HEK293 (cell line): ENCODE results near the gene BBS12.

Experiments used
- CTCF ChIA-PET: fragments of 350-600 bp; formaldehyde crosslinking; extraction: SDS; loops from one replicate; lab custom pipeline; 2021; ENCODE audit warnings: antibody characterized with exemption; lab: Yijun Ruan, JAX
- POLR2A ChIA-PET: fragments of 300-600 bp; formaldehyde crosslinking; extraction: SDS; loops from one replicate; lab custom pipeline; 2020; ENCODE audit warnings: antibody characterized with exemption, inconsistent platforms; lab: Yijun Ruan, JAX
- H3K27ac ChIP-seq: fragments of 200-500 bp; sonication (Bioruptor generic); 2 replicates; pipeline ENCODE4 v1.5.1; 2014; ENCODE audit warnings: low read depth, low read length, control low read depth, inconsistent platforms; ENCODE audit errors: extremely low read depth
- H3K36me3 ChIP-seq, 2 experiments: fragments of 200-500 bp in 1 of 2; sonication (Bioruptor generic) in 1 of 2; 1 replicate in 1 of 2; 2 replicates in 1 of 2; pipeline ENCODE4 v1.5.1; 2014 to 2017; ENCODE audit warnings: inconsistent platforms in 2 of 2, low read length in 2 of 2; ENCODE audit not compliant: control insufficient read depth in 2 of 2, insufficient read depth in 1 of 2
- H3K4me1 ChIP-seq: fragments of 200-500 bp; sonication (Bioruptor generic); 2 replicates; pipeline ENCODE4 v1.5.1; 2014; ENCODE audit warnings: mild to moderate bottlenecking, low read length, inconsistent platforms; ENCODE audit not compliant: control insufficient read depth, insufficient read depth
- H3K4me3 ChIP-seq: 2 replicates; pipeline ENCODE4 v1.5.1; 2011; ENCODE audit warnings: low read depth, mild to moderate bottlenecking, control low read depth, low read length, moderate library complexity
- H3K9me3 ChIP-seq: fragments of 200-500 bp; sonication (Bioruptor generic); 2 replicates; pipeline ENCODE4 v1.5.1; 2014; ENCODE audit warnings: low read depth, low read length, inconsistent platforms; ENCODE audit not compliant: control insufficient read depth, insufficient read depth
- HOXD13 ChIP-seq: sonication (generic); formaldehyde crosslinking; IDR thresholded peaks from 2 replicates; pipeline ENCODE4 v1.8.0; 2022; ENCODE audit warnings: missing genetic modification reagents, borderline replicate concordance
- INSM2 ChIP-seq: fragments of 450-650 bp; formaldehyde crosslinking; IDR thresholded peaks from 2 replicates; pipeline ENCODE4 v1.5.1; 2016; ENCODE audit warnings: missing biosample characterization, missing genetic modification characterization
- KLF1 ChIP-seq: fragments of 450-650 bp; formaldehyde crosslinking; IDR thresholded peaks from 2 replicates; pipeline ENCODE4 v1.5.1; 2016; ENCODE audit warnings: missing biosample characterization, missing genetic modification characterization
- OSR2 ChIP-seq: fragments of 450-650 bp; formaldehyde crosslinking; IDR thresholded peaks from 2 replicates; pipeline ENCODE4 v1.5.1; 2016; ENCODE audit warnings: missing biosample characterization, missing genetic modification characterization
- RBAK ChIP-seq: fragments of 450-650 bp; formaldehyde crosslinking; IDR thresholded peaks from 2 replicates; pipeline ENCODE4 v1.5.1; 2016; ENCODE audit warnings: missing biosample characterization, missing genetic modification characterization
- SALL2 ChIP-seq: fragments of 450-650 bp; formaldehyde crosslinking; IDR thresholded peaks from 2 replicates; pipeline ENCODE4 v1.5.0; 2017; ENCODE audit warnings: missing biosample characterization, mild to moderate bottlenecking, missing genetic modification characterization, borderline replicate concordance
- SETDB1 ChIP-seq: IDR thresholded peaks from one replicate; pipeline ENCODE4 v1.6.1; 2017; ENCODE audit warnings: mild to moderate bottlenecking, low read length, moderate library complexity, mixed read lengths; ENCODE audit not compliant: insufficient read length
- TCF7L2 ChIP-seq: IDR thresholded peaks from 2 replicates; pipeline ENCODE4 v1.6.1; 2011; ENCODE audit warnings: low read depth, mild to moderate bottlenecking, inconsistent platforms, low read length, moderate library complexity, borderline replicate concordance
- ZBTB6 ChIP-seq: fragments of 450-650 bp; formaldehyde crosslinking; IDR thresholded peaks from 2 replicates; pipeline ENCODE4 v1.5.1; 2017; ENCODE audit warnings: missing biosample characterization, missing genetic modification characterization
- ZIC2 ChIP-seq: fragments of 450-650 bp; formaldehyde crosslinking; IDR thresholded peaks from 2 replicates; pipeline ENCODE4 v1.5.1; 2016; ENCODE audit warnings: missing biosample characterization, missing genetic modification characterization
- ZNF2 ChIP-seq: fragments of 450-650 bp; formaldehyde crosslinking; IDR thresholded peaks from 2 replicates; pipeline ENCODE4 v1.5.1; 2016; ENCODE audit warnings: missing biosample characterization, missing genetic modification characterization
- ZNF202 ChIP-seq: fragments of 450-650 bp; formaldehyde crosslinking; IDR thresholded peaks from 2 replicates; pipeline ENCODE4 v1.5.1; 2016; ENCODE audit warnings: missing biosample characterization, missing genetic modification characterization, borderline replicate concordance
- ZNF274 ChIP-seq, 2 experiments: fragments of 200-500 bp in 1 of 2; fragments of 450-650 bp in 1 of 2; sonication (Bioruptor generic) in 1 of 2; formaldehyde crosslinking in 1 of 2; IDR thresholded peaks; 2 replicates each; pipeline versions ENCODE4 v1.5.1 to v1.6.1; 2014 to 2016; ENCODE audit warnings: borderline replicate concordance in 1 of 2, inconsistent platforms in 1 of 2, low read length in 1 of 2, missing biosample characterization in 1 of 2, missing genetic modification characterization in 1 of 2
- ZNF341 ChIP-seq: fragments of 450-650 bp; formaldehyde crosslinking; IDR thresholded peaks from 2 replicates; pipeline ENCODE4; 2016; ENCODE audit warnings: low read depth, missing biosample characterization, missing genetic modification characterization
- ZNF544 ChIP-seq: fragments of 450-650 bp; formaldehyde crosslinking; IDR thresholded peaks from 2 replicates; pipeline ENCODE4 v1.5.0; 2017; ENCODE audit warnings: missing biosample characterization, missing genetic modification characterization
- ZNF548 ChIP-seq: fragments of 450-650 bp; formaldehyde crosslinking; IDR thresholded peaks from 2 replicates; pipeline ENCODE4 v1.5.1; 2016; ENCODE audit warnings: missing biosample characterization, missing genetic modification characterization
- ZNF560 ChIP-seq: fragments of 450-650 bp; formaldehyde crosslinking; IDR thresholded peaks from 2 replicates; pipeline ENCODE4 v1.5.1; 2017; ENCODE audit warnings: missing biosample characterization, missing genetic modification characterization, borderline replicate concordance
- ZNF785 ChIP-seq: fragments of 450-650 bp; formaldehyde crosslinking; IDR thresholded peaks from 2 replicates; pipeline ENCODE4 v1.5.1; 2016; ENCODE audit warnings: missing biosample characterization, missing genetic modification characterization
- ZNF791 ChIP-seq: fragments of 450-650 bp; formaldehyde crosslinking; IDR thresholded peaks from 2 replicates; pipeline ENCODE4 v1.5.1; 2016; ENCODE audit warnings: missing biosample characterization, missing genetic modification characterization
- TF ChIP-seq, protein P1 (sequence below): fragments of 450-650 bp; formaldehyde crosslinking; IDR thresholded peaks from 2 replicates; pipeline ENCODE4 v1.5.1; 2016; ENCODE audit warnings: missing biosample characterization, missing genetic modification characterization, low read depth
- TF ChIP-seq, protein P2 (sequence below): fragments of 450-650 bp; IDR thresholded peaks from 2 replicates; pipeline ENCODE4 v1.5.1; 2018; ENCODE audit warnings: missing biosample characterization, mild to moderate bottlenecking, missing genetic modification characterization
- TF ChIP-seq, protein P3 (sequence below): fragments of 450-650 bp; formaldehyde crosslinking; IDR thresholded peaks from 2 replicates; pipeline ENCODE4 v1.5.1; 2016; ENCODE audit warnings: missing biosample characterization, missing genetic modification characterization
- TF ChIP-seq, protein P4 (sequence below): fragments of 450-650 bp; formaldehyde crosslinking; IDR thresholded peaks from 2 replicates; pipeline ENCODE4 v1.5.1; 2016; ENCODE audit warnings: missing biosample characterization, missing genetic modification characterization

BBS12 gene

DNA sequence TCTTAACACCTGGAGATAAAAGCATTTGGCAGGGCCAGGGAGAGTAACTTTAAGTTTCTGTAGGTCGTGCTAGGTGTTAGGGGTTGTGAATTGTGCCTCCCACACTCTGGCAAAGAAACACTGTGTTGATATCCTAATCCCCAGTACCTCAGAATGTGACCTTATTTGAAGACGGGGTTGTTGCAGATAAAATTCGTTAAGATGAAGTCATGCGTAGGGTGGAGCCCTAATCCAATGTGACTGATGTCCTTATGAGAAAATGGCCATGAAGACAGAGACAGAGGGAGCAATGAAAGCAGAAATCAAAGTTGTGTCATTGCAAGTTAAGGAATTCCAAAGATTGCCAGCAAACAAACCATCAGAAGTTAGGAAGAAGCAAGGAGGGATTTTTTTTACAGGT, 40.5 kb upstream of the BBS12 start (continued):
- TF ChIP-seq INSM2 (tag by site-specific recombination), result no peak

DNA sequence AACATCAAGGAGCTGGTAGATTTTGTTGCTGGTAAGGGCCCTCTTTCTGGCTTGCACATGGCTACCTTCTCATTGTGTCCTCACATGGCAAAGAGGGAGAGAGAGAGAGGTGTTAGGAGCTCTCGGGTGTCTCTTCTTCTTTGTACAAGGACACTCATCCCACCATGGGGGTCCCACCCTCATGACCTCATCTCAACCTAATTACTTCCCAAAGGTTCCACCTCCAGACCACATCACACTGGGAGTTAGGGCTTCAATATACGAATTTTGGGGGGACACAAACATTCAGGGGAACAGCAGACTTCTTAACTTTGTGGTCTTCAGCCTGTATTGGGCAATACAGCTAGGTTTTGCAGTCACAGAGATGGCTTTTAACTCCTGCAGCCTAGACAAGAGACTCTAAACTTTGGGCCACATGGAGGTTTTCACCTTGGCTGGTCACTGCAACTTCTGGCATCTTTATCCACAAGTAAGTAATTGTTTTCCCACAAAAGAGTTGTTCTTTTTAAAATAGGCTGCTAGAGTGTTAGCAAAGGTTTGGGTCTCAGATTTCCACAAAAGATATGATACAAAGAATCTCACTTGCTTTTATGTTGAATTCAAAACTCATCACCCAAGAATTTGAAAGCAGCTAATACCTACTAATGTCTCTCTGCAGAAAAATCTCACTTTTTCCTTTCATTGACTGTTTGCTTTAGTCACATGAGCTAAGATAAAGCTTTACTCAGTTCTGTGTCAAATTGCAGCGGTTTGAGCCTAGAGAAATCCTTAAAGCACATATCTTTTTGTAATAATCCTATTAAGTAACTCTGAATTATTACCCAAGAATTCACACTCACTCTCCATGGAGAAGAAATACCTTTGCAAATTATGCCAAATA, 39.6 kb upstream of the BBS12 start:
- H3K4me1 ChIP-seq, result no peaks in the 10 kb centered on the region
- no peaks in the 10 kb centered on the region for H3K36me3 ChIP-seq
- no peak for TF ChIP-seq ZIC2 (tag by site-specific recombination)
- no peak for TF ChIP-seq SETDB1
- no peak for TF ChIP-seq ZNF785 (tag by site-specific recombination)
- no peak for TF ChIP-seq ZNF560 (tag by site-specific recombination)
- TF ChIP-seq HOXD13 (CRISPR knock-in tag), result no peak
- TF ChIP-seq KLF1 (tag by site-specific recombination), result no peak
- TF ChIP-seq SALL2 (tag by site-specific recombination), result no peak
- no peak for TF ChIP-seq ZNF2 (tag by site-specific recombination)
- no peak for TF ChIP-seq ZNF548 (tag by site-specific recombination)
- H3K9me3 ChIP-seq, result no peaks in the 10 kb centered on the region
- no peak overlapping the region for H3K4me3 ChIP-seq
- ChIA-PET CTCF (interaction anchor here (0.6 kb wide), 1 partner anchor 25 kb away, joined by 3 read pairs; no protein-coding TSS in a partner anchor), POLR2A (no interaction called here)
- no peak overlapping the region for H3K27ac ChIP-seq

- Histone ChIP-seq H3K9me3 (no peaks in the 10 kb centered on the region), H3K4me1 (no peaks in the 10 kb centered on the region), H3K36me3 (no peaks in the 10 kb centered on the region), H3K4me3 (no peak overlapping the region), H3K27ac (no peak overlapping the region)
- CTCF ChIA-PET, result interaction anchor here (1.0 kb wide), 1 partner anchor 22 kb away, joined by 4 read pairs; no protein-coding TSS in a partner anchor
- POLR2A ChIA-PET, result no interaction called here
- TF ChIP-seq, protein P1, sequence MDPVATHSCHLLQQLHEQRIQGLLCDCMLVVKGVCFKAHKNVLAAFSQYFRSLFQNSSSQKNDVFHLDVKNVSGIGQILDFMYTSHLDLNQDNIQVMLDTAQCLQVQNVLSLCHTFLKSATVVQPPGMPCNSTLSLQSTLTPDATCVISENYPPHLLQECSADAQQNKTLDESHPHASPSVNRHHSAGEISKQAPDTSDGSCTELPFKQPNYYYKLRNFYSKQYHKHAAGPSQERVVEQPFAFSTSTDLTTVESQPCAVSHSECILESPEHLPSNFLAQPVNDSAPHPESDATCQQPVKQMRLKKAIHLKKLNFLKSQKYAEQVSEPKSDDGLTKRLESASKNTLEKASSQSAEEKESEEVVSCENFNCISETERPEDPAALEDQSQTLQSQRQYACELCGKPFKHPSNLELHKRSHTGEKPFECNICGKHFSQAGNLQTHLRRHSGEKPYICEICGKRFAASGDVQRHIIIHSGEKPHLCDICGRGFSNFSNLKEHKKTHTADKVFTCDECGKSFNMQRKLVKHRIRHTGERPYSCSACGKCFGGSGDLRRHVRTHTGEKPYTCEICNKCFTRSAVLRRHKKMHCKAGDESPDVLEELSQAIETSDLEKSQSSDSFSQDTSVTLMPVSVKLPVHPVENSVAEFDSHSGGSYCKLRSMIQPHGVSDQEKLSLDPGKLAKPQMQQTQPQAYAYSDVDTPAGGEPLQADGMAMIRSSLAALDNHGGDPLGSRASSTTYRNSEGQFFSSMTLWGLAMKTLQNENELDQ (tag by site-specific recombination), result no peak
- TF ChIP-seq, protein P2, sequence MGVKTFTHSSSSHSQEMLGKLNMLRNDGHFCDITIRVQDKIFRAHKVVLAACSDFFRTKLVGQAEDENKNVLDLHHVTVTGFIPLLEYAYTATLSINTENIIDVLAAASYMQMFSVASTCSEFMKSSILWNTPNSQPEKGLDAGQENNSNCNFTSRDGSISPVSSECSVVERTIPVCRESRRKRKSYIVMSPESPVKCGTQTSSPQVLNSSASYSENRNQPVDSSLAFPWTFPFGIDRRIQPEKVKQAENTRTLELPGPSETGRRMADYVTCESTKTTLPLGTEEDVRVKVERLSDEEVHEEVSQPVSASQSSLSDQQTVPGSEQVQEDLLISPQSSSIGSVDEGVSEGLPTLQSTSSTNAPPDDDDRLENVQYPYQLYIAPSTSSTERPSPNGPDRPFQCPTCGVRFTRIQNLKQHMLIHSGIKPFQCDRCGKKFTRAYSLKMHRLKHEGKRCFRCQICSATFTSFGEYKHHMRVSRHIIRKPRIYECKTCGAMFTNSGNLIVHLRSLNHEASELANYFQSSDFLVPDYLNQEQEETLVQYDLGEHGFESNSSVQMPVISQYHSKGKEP (tag by site-specific recombination), result no peak
- TF ChIP-seq ZNF341 (tag by site-specific recombination), result no peak
- no peak for TF ChIP-seq OSR2 (tag by site-specific recombination)
- no peak for TF ChIP-seq ZBTB6 (tag by site-specific recombination)
- no peak for TF ChIP-seq TCF7L2
- no peak for TF ChIP-seq ZNF274 (IDR thresholded peaks at IDR 0.05; ENCODE audit: low read length)
- no peak for TF ChIP-seq ZNF274 (tag by site-specific recombination; IDR thresholded peaks at IDR 0.05; ENCODE audit: borderline replicate concordance)
- TF ChIP-seq RBAK (tag by site-specific recombination), result no peak
- TF ChIP-seq ZNF202 (tag by site-specific recombination), result no peak
- TF ChIP-seq, protein P3, sequence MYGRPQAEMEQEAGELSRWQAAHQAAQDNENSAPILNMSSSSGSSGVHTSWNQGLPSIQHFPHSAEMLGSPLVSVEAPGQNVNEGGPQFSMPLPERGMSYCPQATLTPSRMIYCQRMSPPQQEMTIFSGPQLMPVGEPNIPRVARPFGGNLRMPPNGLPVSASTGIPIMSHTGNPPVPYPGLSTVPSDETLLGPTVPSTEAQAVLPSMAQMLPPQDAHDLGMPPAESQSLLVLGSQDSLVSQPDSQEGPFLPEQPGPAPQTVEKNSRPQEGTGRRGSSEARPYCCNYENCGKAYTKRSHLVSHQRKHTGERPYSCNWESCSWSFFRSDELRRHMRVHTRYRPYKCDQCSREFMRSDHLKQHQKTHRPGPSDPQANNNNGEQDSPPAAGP, result no peak
- no peak for TF ChIP-seq ZNF791 (tag by site-specific recombination)
- TF ChIP-seq, protein P4, sequence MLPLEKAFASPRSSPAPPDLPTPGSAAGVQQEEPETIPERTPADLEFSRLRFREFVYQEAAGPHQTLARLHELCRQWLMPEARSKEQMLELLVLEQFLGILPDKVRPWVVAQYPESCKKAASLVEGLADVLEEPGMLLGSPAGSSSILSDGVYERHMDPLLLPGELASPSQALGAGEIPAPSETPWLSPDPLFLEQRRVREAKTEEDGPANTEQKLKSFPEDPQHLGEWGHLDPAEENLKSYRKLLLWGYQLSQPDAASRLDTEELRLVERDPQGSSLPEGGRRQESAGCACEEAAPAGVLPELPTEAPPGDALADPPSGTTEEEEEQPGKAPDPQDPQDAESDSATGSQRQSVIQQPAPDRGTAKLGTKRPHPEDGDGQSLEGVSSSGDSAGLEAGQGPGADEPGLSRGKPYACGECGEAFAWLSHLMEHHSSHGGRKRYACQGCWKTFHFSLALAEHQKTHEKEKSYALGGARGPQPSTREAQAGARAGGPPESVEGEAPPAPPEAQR, result no peak
- no peak for TF ChIP-seq ZNF544
These were observed 37.3 kb upstream of the BBS12 start for GRCh38 chr4:122695226-122695625.
